ENCODE results near the gene CYTH4. TPM values are rescaled to one million over a fixed set of nuclear protein-coding genes. Genes with fewer than 3 reads are reported as not detected.

Gene CYTH4
- total RNA-seq, 2 donors from 2014 or later: 1.5 to 5.9 TPM

- H3K4me3 ChIP-seq: peak overlapping the region; percentile 11 to 25
- TF ChIP-seq CTCF (IDR thresholded peaks at IDR 0.05): no peak
- no peak for DNase-seq (ENCODE audit: low spot score)
- no peaks in the 10 kb centered on the region for H3K27me3 ChIP-seq
- H3K4me1 ChIP-seq: peaks cover 0 to 8% of the 10 kb centered on the region in 2 donors
- H3K36me3 ChIP-seq: no peaks in the 10 kb centered on the region
- H3K9me3 ChIP-seq: no peaks in the 10 kb centered on the region
- H3K27ac ChIP-seq: peak overlapping the region; percentile 33 to 51
These were observed 1.2 kb downstream of the CYTH4 start for GRCh38 chr22:37283393-37283937.

- no peaks in the 10 kb centered on the region for H3K9me3 ChIP-seq
- TF ChIP-seq CTCF (IDR thresholded peaks at IDR 0.05): no peak
- H3K36me3 ChIP-seq: no peaks in the 10 kb centered on the region
- H3K4me1 ChIP-seq: peaks cover 0 to 8% of the 10 kb centered on the region in 2 donors
- H3K27me3 ChIP-seq: no peaks in the 10 kb centered on the region
- H3K4me3 ChIP-seq: peak overlapping the region; percentile 11 to 25
- peak overlapping the region; percentile 33 to 51 for H3K27ac ChIP-seq
- no peak for DNase-seq (ENCODE audit: low spot score)
These were observed 2.0 kb downstream of the CYTH4 start for GRCh38 chr22:37284126-37284804.

GRCh38 chr22:37284805-37285355, 2.6 kb downstream of the CYTH4 start:
- no peak for TF ChIP-seq CTCF (IDR thresholded peaks at IDR 0.05)
- DNase-seq (ENCODE audit: low spot score): peak; percentile 70
- Histone ChIP-seq H3K4me1 (peaks cover 0 to 8% of the 10 kb centered on the region in 2 donors), H3K36me3 (no peaks in the 10 kb centered on the region), H3K9me3 (no peaks in the 10 kb centered on the region), H3K27me3 (no peaks in the 10 kb centered on the region), H3K4me3 (peak overlapping the region in 1 of 2 donors; percentile 25), H3K27ac (peak overlapping the region; percentile 33 to 34)

- no peaks in the 10 kb centered on the region for H3K36me3 ChIP-seq
- H3K4me1 ChIP-seq: peaks cover 0 to 8% of the 10 kb centered on the region in 2 donors
- no peaks in the 10 kb centered on the region for H3K9me3 ChIP-seq
- H3K27ac ChIP-seq: no peak overlapping the region
- TF ChIP-seq CTCF (IDR thresholded peaks at IDR 0.05): no peak
- no peaks in the 10 kb centered on the region for H3K27me3 ChIP-seq
- no peak for DNase-seq (ENCODE audit: low spot score)
- H3K4me3 ChIP-seq: no peak overlapping the region
These were observed 3.6 kb downstream of the CYTH4 start for GRCh38 chr22:37285937-37286336.

- Histone ChIP-seq H3K27me3 (no peaks in the 10 kb centered on the region), H3K36me3 (no peaks in the 10 kb centered on the region), H3K9me3 (no peaks in the 10 kb centered on the region), H3K4me3 (no peak overlapping the region), H3K27ac (no peak overlapping the region), H3K4me1 (peaks cover 0 to 8% of the 10 kb centered on the region in 2 donors)
- TF ChIP-seq CTCF (IDR thresholded peaks at IDR 0.05): no peak
- DNase-seq (ENCODE audit: low spot score): no peak
These were observed 5.2 kb downstream of the CYTH4 start for GRCh38 chr22:37287550-37287951.

All from right atrium auricular region (tissue), 2 donors.